Amniotic epithelial cell (primary cell): ENCODE measurements around the gene PSMD5.

Experiments
- DNase-seq: peaks from one replicate; pipeline ENCODE4 v3.0.0-alpha.2; 2010; ENCODE audit warnings: low read depth

The PSMD5 gene

DNA sequence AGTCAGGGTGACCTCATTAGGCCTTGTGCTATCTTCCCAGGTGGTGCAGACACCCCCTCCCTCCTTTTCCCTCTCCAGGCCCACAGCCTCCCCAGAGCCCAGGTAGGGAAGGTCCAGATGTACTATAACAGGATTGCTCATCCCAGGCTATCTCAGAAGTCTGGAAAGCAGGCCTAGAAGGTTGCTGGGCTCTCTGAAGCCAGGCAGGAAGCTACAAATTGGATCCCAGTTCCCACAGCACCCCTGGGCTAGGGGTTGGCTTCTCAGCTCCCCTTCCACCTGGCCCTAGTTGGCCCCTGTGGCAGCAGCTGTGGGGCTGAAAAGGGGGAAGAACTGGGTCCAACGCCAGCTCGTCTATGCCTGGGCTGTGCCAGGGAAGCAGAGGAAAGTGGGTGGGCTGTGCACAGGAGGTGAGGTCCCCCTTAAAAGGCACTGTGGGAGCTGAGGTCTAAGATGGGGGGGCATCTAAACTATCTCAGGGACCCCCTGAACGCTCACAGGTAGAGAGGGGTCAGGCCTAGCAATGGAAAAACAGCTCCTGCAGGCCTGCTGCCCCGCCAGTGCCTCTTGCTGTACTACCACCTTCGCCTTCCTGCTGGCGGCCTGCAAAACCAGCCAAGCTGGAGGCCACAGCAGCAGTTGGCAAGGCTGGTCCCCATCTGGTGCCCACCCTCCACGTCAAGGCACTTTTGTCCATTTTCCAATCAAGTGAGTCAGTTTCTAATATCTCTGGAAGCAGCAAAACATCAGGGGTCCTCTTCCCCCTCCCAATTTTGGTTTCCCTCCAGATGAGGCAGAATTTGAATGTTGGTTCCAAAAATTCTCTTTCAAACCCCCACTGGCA, 13.3 kb upstream of the PSMD5 start:
- DNase-seq, result no peak

GRCh38 chr9:120854596-120855327, 12.0 kb upstream of the PSMD5 start:
- DNase-seq, result no peak

DNA sequence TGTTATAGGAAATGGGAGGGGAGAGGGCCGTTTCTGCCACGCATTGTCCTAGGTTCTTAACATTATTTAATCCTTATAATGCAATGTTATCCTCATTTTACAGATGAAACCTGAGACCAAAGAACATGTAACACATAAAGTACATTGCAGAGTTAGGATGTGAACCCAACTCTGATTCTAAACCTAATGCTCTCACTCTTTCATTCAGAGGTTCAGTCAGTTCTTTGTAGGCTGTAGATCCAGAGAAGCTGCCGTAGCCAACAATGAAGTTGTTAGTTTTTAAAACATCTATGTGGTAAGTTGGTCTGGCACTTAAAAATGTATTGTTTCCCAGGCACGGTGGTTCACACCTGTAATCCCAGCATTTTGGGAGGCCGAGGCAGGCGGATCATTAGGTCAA, 10.5 kb upstream of the PSMD5 start:
- DNase-seq, result no peak

GRCh38 chr9:120852240-120853010, 9.7 kb upstream of the PSMD5 start:
- peak; percentile 14 for DNase-seq

- no peak for DNase-seq
These were observed 8.7 kb upstream of the PSMD5 start for GRCh38 chr9:120851449-120851848.

- no peak for DNase-seq
These were observed 7.6 kb upstream of the PSMD5 start for GRCh38 chr9:120850315-120850714.

DNA sequence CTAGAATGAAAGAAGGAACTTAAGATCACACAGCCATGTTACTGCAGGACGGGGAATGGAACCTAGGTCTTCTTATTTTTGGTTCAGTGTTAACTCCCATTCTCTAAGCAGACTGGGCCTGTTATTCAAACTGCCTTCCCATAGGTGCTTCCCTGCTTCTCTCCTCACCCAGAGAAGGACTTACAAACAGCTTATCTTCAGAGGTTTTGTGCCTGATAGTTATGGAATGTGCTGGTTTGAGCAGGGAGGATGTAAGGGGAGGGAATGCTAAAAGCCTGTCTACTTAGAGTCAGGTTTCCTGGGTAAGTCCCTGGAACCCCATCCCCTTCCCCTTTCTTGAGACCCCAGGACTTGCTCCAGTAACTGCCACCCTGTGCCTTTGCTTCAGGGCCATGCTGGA, 4.2 kb upstream of the PSMD5 start:
- DNase-seq, result peak; percentile 66

DNA sequence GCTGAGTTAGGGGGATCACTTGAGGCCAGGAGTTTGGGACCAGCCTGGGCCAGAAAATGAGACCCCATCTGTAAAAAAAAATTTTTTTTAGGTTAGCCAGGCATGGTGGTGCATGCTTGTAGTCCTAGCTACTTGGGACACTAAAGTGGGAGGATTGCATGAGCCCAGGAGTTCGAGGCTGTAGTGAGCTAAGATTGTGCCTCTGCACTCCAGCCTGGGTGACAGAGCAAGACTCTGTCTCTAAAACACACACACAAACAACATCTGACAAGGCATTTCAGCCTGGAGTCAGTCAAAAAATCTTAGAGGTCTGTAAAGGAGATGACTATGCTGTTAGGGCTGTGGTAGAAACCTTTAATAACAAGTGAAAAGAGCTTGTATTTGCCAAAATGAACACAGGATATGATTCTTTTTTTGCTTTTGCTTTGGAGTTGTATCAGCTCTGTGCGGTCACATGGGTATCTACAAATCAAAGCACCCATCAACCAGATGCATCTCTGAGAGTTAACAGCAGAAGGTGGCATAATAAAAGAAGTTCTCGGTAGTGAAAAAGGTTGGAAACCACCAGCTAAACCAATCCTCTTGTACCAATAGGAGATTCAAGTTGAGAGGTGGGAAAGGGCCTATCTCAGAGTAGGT, 3.6 kb upstream of the PSMD5 start:
- DNase-seq, result no peak

- DNase-seq, result no peak
These were observed 2.5 kb upstream of the PSMD5 start for GRCh38 chr9:120845255-120845654.

- no peak for DNase-seq
These were observed 615 bp downstream of the PSMD5 start for GRCh38 chr9:120841930-120842684.

- peak; percentile 39 for DNase-seq
These were observed 3.6 kb downstream of the PSMD5 start for GRCh38 chr9:120839146-120839545.

- peak; percentile 42 for DNase-seq
These were observed 4.8 kb downstream of the PSMD5 start for GRCh38 chr9:120837921-120838320.

DNA sequence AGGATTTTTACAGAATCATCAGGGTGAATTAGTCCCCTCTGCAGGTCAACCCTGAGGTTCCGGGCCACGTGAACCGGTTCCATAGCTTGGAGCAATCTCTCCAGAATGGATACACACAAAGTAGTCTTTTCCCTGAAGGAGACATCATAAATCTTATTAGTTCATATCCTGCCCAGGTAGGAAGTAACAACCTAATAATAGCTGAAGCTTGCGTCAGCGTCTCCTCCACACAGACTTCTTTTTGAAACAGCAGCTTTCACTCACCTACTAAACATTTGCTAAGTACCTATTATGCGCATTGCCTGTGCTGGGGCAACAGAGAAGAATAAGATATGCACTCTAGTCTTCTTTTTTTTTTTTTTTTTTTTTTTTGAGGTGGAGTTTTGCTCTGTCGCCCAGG, 9.4 kb downstream of the PSMD5 start:
- DNase-seq, result no peak

- no peak for DNase-seq
These were observed 9.9 kb downstream of the PSMD5 start for GRCh38 chr9:120832807-120833206.

GRCh38 chr9:120830865-120831264, 11.9 kb downstream of the PSMD5 start:
- DNase-seq, result no peak

- DNase-seq, result no peak
These were observed 12.6 kb downstream of the PSMD5 start for GRCh38 chr9:120830151-120830550.

GRCh38 chr9:120829650-120830049, 13.1 kb downstream of the PSMD5 start:
- no peak for DNase-seq

DNA sequence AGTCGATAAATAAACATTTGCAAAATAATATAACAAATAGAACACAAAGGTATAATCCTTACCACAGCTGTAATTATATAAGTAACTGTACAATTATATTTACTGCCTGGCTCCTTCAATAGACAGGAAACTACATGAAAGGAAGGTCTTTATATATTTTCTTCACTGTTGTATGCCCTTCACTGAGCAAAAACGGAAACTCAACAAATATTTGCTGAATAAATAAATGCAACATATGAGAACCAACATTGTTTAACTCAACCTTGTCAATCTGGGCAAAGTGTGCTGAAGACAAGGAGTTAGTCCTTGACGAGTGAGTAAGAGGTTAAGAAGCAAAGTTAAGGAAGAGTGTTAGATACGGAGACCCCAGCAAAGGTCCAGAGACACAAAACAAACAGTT, 22.6 kb downstream of the PSMD5 start:
- DNase-seq, result no peak

DNA sequence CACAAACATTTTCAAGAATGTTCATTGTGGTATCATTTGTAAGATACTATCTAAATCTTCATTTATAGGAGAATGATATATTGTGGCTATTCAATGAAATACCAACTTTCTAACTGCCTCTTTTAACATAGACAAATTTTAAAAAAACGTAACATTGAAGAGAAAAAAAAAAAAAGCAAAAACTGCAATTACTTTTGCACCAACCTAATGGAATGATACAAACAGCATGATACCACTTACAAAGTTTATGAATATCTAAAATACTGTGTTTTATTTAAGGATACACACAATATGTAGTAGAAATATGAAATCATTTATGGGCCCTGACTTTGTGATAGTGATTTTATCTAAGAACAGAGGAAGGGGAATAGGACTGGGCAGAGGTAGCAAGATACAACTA, 24.1 kb downstream of the PSMD5 start:
- DNase-seq, result no peak

- DNase-seq, result no peak
These were observed 27.6 kb downstream of the PSMD5 start for GRCh38 chr9:120815075-120815474.

DNA sequence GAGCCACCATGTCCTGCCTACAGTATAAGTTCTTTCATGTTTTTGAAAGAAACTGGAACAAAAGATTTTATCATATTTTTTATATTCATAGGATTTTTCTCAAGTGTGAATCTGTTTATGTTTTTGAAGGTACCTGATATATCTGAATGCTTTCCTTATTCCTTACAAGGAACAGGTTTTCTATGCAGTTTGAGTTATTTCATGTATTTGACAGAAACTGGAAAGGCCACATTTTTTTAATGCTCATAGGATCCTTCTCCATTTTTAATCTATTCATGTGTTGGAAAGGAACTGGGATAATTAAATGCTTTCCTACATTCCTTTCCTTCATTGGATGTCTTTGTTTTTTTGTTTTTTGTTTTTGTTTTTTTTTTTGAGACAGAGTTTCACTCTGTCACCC, 33.8 kb downstream of the PSMD5 start:
- DNase-seq, result no peak
